ENCODE data around the gene CTSE.

GRCh38 chr1:205991237-205991636 lies 32.5 kb downstream of the CTSE start:
- TF ChIP-seq, protein P1, sequence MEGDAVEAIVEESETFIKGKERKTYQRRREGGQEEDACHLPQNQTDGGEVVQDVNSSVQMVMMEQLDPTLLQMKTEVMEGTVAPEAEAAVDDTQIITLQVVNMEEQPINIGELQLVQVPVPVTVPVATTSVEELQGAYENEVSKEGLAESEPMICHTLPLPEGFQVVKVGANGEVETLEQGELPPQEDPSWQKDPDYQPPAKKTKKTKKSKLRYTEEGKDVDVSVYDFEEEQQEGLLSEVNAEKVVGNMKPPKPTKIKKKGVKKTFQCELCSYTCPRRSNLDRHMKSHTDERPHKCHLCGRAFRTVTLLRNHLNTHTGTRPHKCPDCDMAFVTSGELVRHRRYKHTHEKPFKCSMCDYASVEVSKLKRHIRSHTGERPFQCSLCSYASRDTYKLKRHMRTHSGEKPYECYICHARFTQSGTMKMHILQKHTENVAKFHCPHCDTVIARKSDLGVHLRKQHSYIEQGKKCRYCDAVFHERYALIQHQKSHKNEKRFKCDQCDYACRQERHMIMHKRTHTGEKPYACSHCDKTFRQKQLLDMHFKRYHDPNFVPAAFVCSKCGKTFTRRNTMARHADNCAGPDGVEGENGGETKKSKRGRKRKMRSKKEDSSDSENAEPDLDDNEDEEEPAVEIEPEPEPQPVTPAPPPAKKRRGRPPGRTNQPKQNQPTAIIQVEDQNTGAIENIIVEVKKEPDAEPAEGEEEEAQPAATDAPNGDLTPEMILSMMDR (optimal IDR thresholded peaks at IDR 0.05 in 1 of 3, IDR thresholded peaks at IDR 0.05 in 1 of 3, conservative IDR thresholded peaks at IDR 0.05 in 1 of 3; ENCODE audit: extremely low read depth in 1 of 3, insufficient read depth in 2 of 3, low read length in 3 of 3): no peak
- no peak for TF ChIP-seq EZH2 (IDR thresholded peaks at IDR 0.05; ENCODE audit: low read length)
